ENCODE measurements around the gene AP3D1. TPM values are rescaled to one million over a fixed set of nuclear protein-coding genes. Genes with fewer than 3 reads are reported as not detected.

AP3D1 gene
- total and polyA plus RNA-seq, 9 donors, result 36.7 to 102 (median 70.2) TPM

- intact Hi-C loops (cut with DNase I), result no loop called here
- TF ChIP-seq POLR2A (IDR thresholded peaks at IDR 0.05), result no peak
- TF ChIP-seq EP300 (IDR thresholded peaks at IDR 0.05), result no peak
- no peak for TF ChIP-seq CTCF (IDR thresholded peaks at IDR 0.05)
Observed at GRCh38 chr19:2190848-2191455, 39.6 kb upstream of the AP3D1 start.

GRCh38 chr19:2189880-2190279, 38.5 kb upstream of the AP3D1 start:
- H3K27me3 ChIP-seq, result no peaks in the 10 kb centered on the region
- TF ChIP-seq CTCF (IDR thresholded peaks at IDR 0.05) (no peak), POLR2A (IDR thresholded peaks at IDR 0.05) (no peak), EP300 (IDR thresholded peaks at IDR 0.05) (no peak)
- H3K36me3 ChIP-seq, result no peaks in the 10 kb centered on the region
- DNase-seq, result no peak
- intact Hi-C loops (cut with DNase I), result no loop called here
- peaks cover 14% of the 10 kb centered on the region for H3K4me1 ChIP-seq (ENCODE audit: insufficient read depth)
- H3K27ac ChIP-seq, result no peak overlapping the region
- H3K4me3 ChIP-seq, result no peak overlapping the region
- 73 to 83% (median 75%) methylated on average over 12 to 16 of the region's 16 CpGs for WGBS, 3 donors
- no peaks in the 10 kb centered on the region for H3K9me3 ChIP-seq

More at GRCh38 chr19:2190848-2191455, 39.6 kb upstream of the AP3D1 start:
- no peak overlapping the region for H3K4me3 ChIP-seq
- H3K27ac ChIP-seq, result no peak overlapping the region
- no peaks in the 10 kb centered on the region for H3K9me3 ChIP-seq
- H3K27me3 ChIP-seq, result no peaks in the 10 kb centered on the region
- H3K36me3 ChIP-seq, result no peaks in the 10 kb centered on the region
- peaks cover 12% of the 10 kb centered on the region for H3K4me1 ChIP-seq (ENCODE audit: insufficient read depth)
- whole genome bisulfite sequencing, 3 donors, result 89 to 94% (median 92%) methylated on average over 37 of the region's 37 CpGs
- DNase-seq, result no peak

- intact Hi-C loops (cut with DNase I), result no loop called here
- no peaks in the 10 kb centered on the region for H3K36me3 ChIP-seq
- WGBS, 3 donors, result 89 to 92% (median 89%) methylated on average over 18 to 19 of the region's 19 CpGs
- H3K27ac ChIP-seq, result no peak overlapping the region
- no peak for DNase-seq
- TF ChIP-seq EP300 (IDR thresholded peaks at IDR 0.05) (no peak), CTCF (IDR thresholded peaks at IDR 0.05) (no peak)
- H3K4me3 ChIP-seq, result no peak overlapping the region
- no peaks in the 10 kb centered on the region for H3K9me3 ChIP-seq
- H3K27me3 ChIP-seq, result no peaks in the 10 kb centered on the region
- H3K4me1 ChIP-seq (ENCODE audit: insufficient read depth), result peaks cover 14% of the 10 kb centered on the region
Observed at GRCh38 chr19:2188708-2189385, 37.5 kb upstream of the AP3D1 start.

GRCh38 chr19:2187159-2187558, 35.8 kb upstream of the AP3D1 start:
- Histone ChIP-seq H3K4me1 (ENCODE audit: insufficient read depth) (peaks cover 14% of the 10 kb centered on the region), H3K9me3 (no peaks in the 10 kb centered on the region), H3K27me3 (no peaks in the 10 kb centered on the region), H3K36me3 (no peaks in the 10 kb centered on the region), H3K4me3 (no peak overlapping the region), H3K27ac (no peak overlapping the region)
- intact Hi-C loops (cut with DNase I), result no loop called here
- no peak for DNase-seq
- TF ChIP-seq POLR2A (IDR thresholded peaks at IDR 0.05) (no peak), EP300 (IDR thresholded peaks at IDR 0.05) (no peak), CTCF (IDR thresholded peaks at IDR 0.05) (no peak)
- WGBS, 3 donors, result 57 to 64% (median 62%) methylated on average over 13 of the region's 13 CpGs

Data from ovary (tissue), 9 donors.